Measurements from ENCODE around the gene TTLL9.

The TTLL9 gene

DNA sequence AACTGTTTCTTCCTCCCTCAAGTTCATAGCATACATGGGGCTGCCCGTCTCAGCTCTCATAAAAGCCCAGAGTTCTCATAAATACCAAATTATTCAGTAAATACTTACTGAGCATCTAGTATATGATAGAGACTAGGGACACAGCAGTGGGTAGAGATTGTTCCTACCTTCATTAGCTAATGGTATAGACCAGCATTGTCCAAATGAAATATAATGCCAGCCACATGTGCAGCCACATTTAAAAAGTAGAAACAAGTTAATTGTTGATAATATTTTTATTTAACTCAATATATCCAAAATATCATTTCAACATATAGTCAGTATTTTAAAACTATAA, 1.2 kb downstream of the TTLL9 start:
- no peak for TF ChIP-seq SPI1 (IDR thresholded peaks at IDR 0.05; ENCODE audit: low read depth, low read length)
- TF ChIP-seq TAF1 (IDR thresholded peaks at IDR 0.05; ENCODE audit: low read depth, low read length) = no peak
- no peak for TF ChIP-seq PAX5 (IDR thresholded peaks at IDR 0.05; ENCODE audit: insufficient read depth, low read length, severe bottlenecking)
- no peak for TF ChIP-seq POLR2A (IDR thresholded peaks at IDR 0.05; ENCODE audit: low read depth, low read length)
- no peak for TF ChIP-seq POLR2AphosphoS5 (IDR thresholded peaks at IDR 0.05; ENCODE audit: low read depth, low read length)
- no peak for TF ChIP-seq POU2F2 (IDR thresholded peaks at IDR 0.05; ENCODE audit: low read depth, low read length)
- DNase-seq (ENCODE audit: insufficient read length, low spot score) (no peak), FAIRE-seq (no peak)

DNA sequence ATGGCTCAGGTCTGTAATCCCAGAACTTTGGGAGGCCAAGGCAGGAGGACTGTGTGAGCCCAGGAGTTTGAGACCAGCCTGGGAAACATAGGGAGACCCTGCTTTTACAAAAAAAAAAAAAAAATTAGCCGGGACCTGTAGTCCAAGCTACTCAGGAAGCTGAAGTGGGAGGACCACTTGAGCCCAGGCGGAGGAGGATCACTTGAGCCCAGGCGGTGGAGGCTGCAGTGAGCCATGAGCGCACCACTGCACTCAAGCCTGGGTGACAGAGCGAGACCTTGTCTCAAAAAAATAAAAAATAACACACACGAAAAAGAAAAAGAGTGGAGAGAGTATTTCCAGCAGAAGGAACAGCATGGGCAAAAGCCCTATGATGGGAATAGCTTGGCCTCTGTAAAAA, 2.0 kb downstream of the TTLL9 start:
- FAIRE-seq = no peak
- TF ChIP-seq TAF1 (IDR thresholded peaks at IDR 0.05; ENCODE audit: low read depth, low read length) (no peak), POU2F2 (IDR thresholded peaks at IDR 0.05; ENCODE audit: low read depth, low read length) (no peak), PAX5 (IDR thresholded peaks at IDR 0.05; ENCODE audit: insufficient read depth, low read length, severe bottlenecking) (no peak)
- no peak for DNase-seq (ENCODE audit: insufficient read length, low spot score)

DNA sequence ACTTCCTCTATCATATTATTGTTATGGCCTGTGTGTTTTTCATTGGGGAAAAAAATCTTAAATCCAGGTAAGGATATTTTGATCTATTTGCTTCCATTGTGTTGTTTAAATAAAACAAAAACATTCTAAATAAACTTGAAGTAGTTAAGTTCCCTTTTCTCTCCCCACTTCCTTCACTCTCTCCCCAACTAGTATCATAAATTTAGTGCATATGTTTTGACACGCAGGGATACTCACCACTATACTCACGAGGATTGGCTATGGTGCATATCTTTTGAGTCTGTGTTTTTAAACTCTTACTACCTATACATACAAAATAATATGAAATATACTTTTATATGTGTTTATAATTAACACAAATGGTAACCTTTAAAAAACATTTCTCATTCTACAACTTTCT, 5.2 kb downstream of the TTLL9 start:
- DNase-seq (ENCODE audit: insufficient read length, low spot score) (no peak), FAIRE-seq (no peak)
- TF ChIP-seq PAX5 (IDR thresholded peaks at IDR 0.05; ENCODE audit: insufficient read depth, low read length, severe bottlenecking) (no peak), POLR2AphosphoS5 (IDR thresholded peaks at IDR 0.05; ENCODE audit: low read depth, low read length) (no peak), POU2F2 (IDR thresholded peaks at IDR 0.05; ENCODE audit: low read depth, low read length) (no peak), TAF1 (IDR thresholded peaks at IDR 0.05; ENCODE audit: low read depth, low read length) (no peak), POLR2A (IDR thresholded peaks at IDR 0.05; ENCODE audit: low read depth, low read length) (no peak), SPI1 (IDR thresholded peaks at IDR 0.05; ENCODE audit: low read depth, low read length) (no peak)

DNA sequence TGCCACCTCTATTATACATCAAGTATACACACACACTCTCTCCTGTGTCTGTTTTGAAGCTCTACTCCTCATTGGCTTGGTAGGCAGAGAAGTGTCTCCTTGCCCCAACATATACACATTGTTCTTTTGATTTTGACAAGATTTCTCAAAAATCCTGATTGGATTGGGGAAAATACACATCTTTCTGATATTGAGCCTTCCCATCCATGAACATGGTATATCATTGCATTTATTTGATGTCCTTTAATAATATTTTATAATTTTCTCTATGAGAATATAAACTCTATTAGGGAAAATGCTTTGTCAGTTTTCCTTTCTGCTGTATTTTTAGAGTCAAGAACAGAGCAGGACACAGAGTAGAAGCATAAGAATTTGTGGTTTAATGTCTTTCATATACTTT, 7.2 kb downstream of the TTLL9 start:
- TF ChIP-seq TAF1 (IDR thresholded peaks at IDR 0.05; ENCODE audit: low read depth, low read length) = no peak
- no peak for TF ChIP-seq POLR2A (IDR thresholded peaks at IDR 0.05; ENCODE audit: low read depth, low read length)
- no peak for TF ChIP-seq POLR2AphosphoS5 (IDR thresholded peaks at IDR 0.05; ENCODE audit: low read depth, low read length)
- no peak for TF ChIP-seq PAX5 (IDR thresholded peaks at IDR 0.05; ENCODE audit: insufficient read depth, low read length, severe bottlenecking)
- no peak for TF ChIP-seq POU2F2 (IDR thresholded peaks at IDR 0.05; ENCODE audit: low read depth, low read length)
- no peak for TF ChIP-seq SPI1 (IDR thresholded peaks at IDR 0.05; ENCODE audit: low read depth, low read length)
- DNase-seq (ENCODE audit: insufficient read length, low spot score) = no peak
- no peak for FAIRE-seq

DNA sequence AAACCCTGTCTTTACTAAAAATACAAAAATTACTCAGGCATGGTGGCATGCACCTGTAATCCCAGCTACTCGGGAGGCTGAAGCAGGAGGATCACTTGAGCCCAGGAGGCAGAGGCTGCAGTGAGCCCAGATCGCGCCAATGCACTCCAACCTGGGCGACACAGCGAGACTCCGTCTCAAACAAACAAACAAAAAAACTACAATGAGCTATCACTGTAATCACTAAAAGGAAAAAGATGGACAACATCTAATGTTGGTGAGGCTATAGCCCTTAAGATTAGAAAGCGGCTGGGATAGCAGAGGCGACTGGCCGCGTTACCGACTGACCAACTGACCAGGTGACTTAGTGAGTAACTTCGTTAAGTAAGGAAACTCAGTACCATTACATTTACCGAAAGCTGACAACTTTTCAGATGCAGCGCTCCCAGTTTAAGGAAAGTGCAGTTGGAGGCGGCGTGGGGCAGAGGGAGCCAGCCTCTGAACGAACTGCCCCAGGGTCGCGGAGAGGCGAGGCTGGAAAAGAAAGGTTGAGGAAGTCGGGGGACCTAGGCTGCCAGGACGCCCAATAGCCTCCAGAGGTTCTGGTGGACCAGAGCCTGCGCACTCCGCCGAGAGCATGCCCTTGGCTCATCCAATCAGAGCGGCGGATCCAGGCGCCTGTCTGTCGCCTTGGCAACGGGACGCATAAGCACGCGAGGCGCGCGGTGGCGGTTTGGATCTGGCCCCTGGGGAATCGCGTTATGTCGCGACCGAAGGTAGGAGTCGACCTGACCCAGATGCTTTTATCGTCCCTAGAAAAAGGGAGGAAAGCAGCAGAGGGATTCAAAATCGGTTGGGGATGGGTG, 8.9 kb downstream of the TTLL9 start:
- no peak for TF ChIP-seq PAX5 (IDR thresholded peaks at IDR 0.05; ENCODE audit: insufficient read depth, low read length, severe bottlenecking)
- 0 out of 2 replicates have a peak, but pooled peaks have one; percentile 9 for TF ChIP-seq SPI1 (IDR thresholded peaks at IDR 0.05; ENCODE audit: low read depth, low read length)
- no peak for FAIRE-seq
- DNase-seq (ENCODE audit: insufficient read length, low spot score) = peak; percentile 75

DNA sequence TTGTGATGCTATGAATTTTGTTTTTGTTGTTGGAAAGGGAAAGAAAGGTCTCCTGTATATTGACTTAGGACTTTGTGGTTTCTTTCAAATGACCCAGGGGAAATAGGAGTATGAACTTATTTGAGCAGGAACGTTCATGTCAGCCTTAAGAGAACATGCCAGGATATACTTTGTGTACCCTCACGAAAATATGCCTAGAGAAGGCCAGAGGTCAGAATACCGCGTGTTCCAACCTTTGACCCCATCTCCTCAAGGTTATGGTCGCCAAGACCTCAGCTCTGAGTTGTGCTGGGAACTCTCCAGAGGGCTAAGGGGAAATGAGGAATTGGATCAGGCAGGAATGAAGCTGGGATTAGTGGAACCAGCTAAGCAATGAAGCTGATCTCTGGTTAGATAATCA, 11.5 kb downstream of the TTLL9 start:
- no peak for DNase-seq (ENCODE audit: insufficient read length, low spot score)
- TF ChIP-seq TAF1 (IDR thresholded peaks at IDR 0.05; ENCODE audit: low read depth, low read length) = no peak
- no peak for TF ChIP-seq POU2F2 (IDR thresholded peaks at IDR 0.05; ENCODE audit: low read depth, low read length)
- TF ChIP-seq POLR2AphosphoS5 (IDR thresholded peaks at IDR 0.05; ENCODE audit: low read depth, low read length) = no peak
- TF ChIP-seq POLR2A (IDR thresholded peaks at IDR 0.05; ENCODE audit: low read depth, low read length) = no peak
- no peak for TF ChIP-seq SPI1 (IDR thresholded peaks at IDR 0.05; ENCODE audit: low read depth, low read length)
- TF ChIP-seq PAX5 (IDR thresholded peaks at IDR 0.05; ENCODE audit: insufficient read depth, low read length, severe bottlenecking) = no peak
- FAIRE-seq = no peak

DNA sequence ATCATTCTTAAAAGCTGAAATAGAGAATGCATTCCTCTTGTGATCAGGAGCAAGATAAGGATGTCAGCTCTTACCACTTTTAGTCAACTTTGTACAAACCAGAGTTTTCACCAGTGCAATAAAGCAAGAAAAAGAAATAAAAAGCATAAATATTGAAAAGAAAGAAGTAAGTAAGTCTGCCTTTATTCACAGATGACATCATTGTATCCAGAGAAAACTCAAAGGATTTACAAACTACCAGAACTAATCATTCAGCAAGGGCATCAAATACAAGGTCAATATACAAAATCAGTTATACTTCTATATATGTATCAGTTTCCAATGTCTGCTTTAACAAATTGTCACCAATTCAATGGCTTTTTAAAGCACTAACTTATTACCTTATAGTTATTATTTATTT, 13.4 kb downstream of the TTLL9 start:
- DNase-seq (ENCODE audit: insufficient read length, low spot score) (no peak), FAIRE-seq (no peak)
- TF ChIP-seq POLR2AphosphoS5 (IDR thresholded peaks at IDR 0.05; ENCODE audit: low read depth, low read length) = no peak

DNA sequence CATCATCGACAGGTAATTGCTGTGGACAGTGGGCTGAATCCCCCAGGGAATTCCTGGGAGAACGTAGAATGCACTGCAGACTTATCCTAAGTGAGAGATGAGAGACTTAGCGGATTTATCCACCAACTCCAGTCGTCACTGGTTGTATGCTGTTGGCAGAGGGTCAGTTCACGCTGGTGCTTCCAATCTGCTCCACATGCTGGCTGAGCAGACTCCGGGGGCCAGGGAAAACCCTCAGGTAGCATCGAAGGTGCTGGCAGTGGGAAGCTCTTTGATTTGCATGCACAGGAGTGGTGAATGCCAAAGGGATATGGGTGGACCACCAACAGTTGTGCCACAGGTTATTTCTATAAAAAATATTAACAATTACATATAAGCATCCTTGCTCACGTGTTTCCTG, 20.2 kb downstream of the TTLL9 start:
- TF ChIP-seq POU2F2 (IDR thresholded peaks at IDR 0.05; ENCODE audit: low read depth, low read length) (no peak), SPI1 (IDR thresholded peaks at IDR 0.05; ENCODE audit: low read depth, low read length) (no peak), POLR2A (IDR thresholded peaks at IDR 0.05; ENCODE audit: low read depth, low read length) (no peak), TAF1 (IDR thresholded peaks at IDR 0.05; ENCODE audit: low read depth, low read length) (no peak), POLR2AphosphoS5 (IDR thresholded peaks at IDR 0.05; ENCODE audit: low read depth, low read length) (no peak), PAX5 (IDR thresholded peaks at IDR 0.05; ENCODE audit: insufficient read depth, low read length, severe bottlenecking) (no peak)
- FAIRE-seq = no peak
- DNase-seq (ENCODE audit: insufficient read length, low spot score) = no peak

DNA sequence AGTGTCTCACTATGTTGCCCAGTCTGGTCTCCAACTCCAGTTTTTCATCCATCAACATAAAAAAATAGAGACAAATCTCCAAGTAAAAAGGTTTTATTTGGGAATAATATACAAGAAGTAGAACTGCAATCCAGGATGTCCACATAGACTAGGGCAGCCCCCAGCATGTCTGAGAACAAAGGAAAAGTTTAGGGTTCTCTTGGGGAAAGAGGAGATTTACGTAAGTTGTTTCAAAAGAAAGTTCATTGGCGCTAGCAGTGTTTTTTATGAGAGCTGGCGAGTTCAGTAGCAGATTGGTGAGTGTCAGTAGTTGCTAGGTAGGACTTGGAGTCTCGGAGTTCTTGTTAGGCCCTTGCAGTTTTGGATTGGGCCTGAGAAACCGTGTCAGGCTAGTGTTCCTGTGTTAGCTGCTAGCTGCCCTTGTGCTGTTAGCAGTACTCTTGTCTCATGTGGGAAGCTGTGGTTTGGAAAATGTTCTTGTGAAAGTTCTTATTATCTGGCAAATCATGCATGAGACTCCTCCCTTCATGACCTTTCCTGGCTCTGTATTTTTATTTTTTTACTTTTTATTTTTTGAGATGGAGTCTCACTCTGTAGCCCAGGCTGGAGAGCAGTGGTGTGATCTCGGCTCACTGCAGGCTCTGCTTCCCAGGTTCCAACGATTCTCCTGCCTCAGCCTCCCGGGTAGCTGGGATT, 24.7 kb downstream of the TTLL9 start:
- FAIRE-seq (peak; percentile 81), DNase-seq (ENCODE audit: insufficient read length, low spot score) (peak; percentile 56)
- peak; percentile 51; the same call in 1 of the 2 replicates for TF ChIP-seq POLR2A (IDR thresholded peaks at IDR 0.05; ENCODE audit: low read depth, low read length)
- TF ChIP-seq SPI1 (IDR thresholded peaks at IDR 0.05; ENCODE audit: low read depth, low read length) = no peak
- TF ChIP-seq POU2F2 (IDR thresholded peaks at IDR 0.05; ENCODE audit: low read depth, low read length) = no peak
- no peak for TF ChIP-seq PAX5 (IDR thresholded peaks at IDR 0.05; ENCODE audit: insufficient read depth, low read length, severe bottlenecking)
- TF ChIP-seq POLR2AphosphoS5 (IDR thresholded peaks at IDR 0.05; ENCODE audit: low read depth, low read length) = no peak
- peak; percentile 50; the same call in 1 of the 2 replicates for TF ChIP-seq TAF1 (IDR thresholded peaks at IDR 0.05; ENCODE audit: low read depth, low read length)

DNA sequence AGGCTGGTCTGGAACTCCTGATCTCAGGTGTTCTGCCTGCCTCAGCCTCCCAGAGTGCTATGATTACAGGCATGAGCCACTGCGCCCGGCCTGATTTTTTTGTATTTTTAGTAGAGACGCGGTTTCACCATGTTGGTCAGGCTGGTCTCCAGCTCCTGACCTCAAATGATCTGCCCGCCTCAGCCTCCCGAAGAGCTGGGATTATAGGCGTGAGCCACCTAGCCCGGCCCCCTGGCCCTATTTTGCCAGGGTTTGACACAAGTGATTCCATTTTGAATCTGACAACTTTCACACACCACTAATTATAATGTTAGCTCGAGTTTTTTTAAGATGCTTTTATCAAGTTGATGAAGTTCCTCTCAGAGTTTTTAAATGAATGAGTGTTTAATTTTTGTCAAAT, 25.6 kb downstream of the TTLL9 start:
- DNase-seq (ENCODE audit: insufficient read length, low spot score) (no peak), FAIRE-seq (no peak)
- TF ChIP-seq POU2F2 (IDR thresholded peaks at IDR 0.05; ENCODE audit: low read depth, low read length) (no peak), POLR2A (IDR thresholded peaks at IDR 0.05; ENCODE audit: low read depth, low read length) (no peak)
